Measurements from ENCODE around the gene MKNK2. TPM values are rescaled to one million over a fixed set of nuclear protein-coding genes. Genes with fewer than 3 reads are reported as not detected.

MKNK2 gene
- total and polyA plus RNA-seq, 2 of the 13 experiments (the other 11 are each of a cell fraction or from before 2014, with no cell fraction given) = 44.9 to 112 TPM

GRCh38 chr19:2096034-2096479 is 45.0 kb upstream of the MKNK2 start, which contains the start of gene MOB3A (continued):
- no peak for TF ChIP-seq ZBTB37 (CRISPR knock-in tag; IDR thresholded peaks at IDR 0.05)
- no peak for TF ChIP-seq ZNF230 (CRISPR knock-in tag; IDR thresholded peaks at IDR 0.05)
- no peak for TF ChIP-seq SUZ12 (IDR thresholded peaks at IDR 0.05; ENCODE audit: low read depth, low read length)
- no peak for TF ChIP-seq BCLAF1 (IDR thresholded peaks at IDR 0.05)
- no peak for TF ChIP-seq ISL2 (CRISPR knock-in tag; IDR thresholded peaks at IDR 0.05)
- no peak for TF ChIP-seq MATR3 (CRISPR knock-in tag; IDR thresholded peaks at IDR 0.05)
- no peak; the same call in 1 of the 2 replicates for TF ChIP-seq PPARG (CRISPR knock-in tag; conservative IDR thresholded peaks at IDR 0.05)
- TF ChIP-seq STAT6 (CRISPR knock-in tag; IDR thresholded peaks at IDR 0.05; ENCODE audit: borderline replicate concordance) = no peak
- TF ChIP-seq ZBTB7B (CRISPR knock-in tag; IDR thresholded peaks at IDR 0.05) = peak; percentile 66
- TF ChIP-seq ZNF639 (CRISPR knock-in tag; conservative IDR thresholded peaks at IDR 0.05) = peak; percentile 92
- TF ChIP-seq THRA (CRISPR knock-in tag; IDR thresholded peaks at IDR 0.05; ENCODE audit: borderline replicate concordance) = 0 out of 2 replicates have a peak, but pooled peaks have one; percentile 46
- TF ChIP-seq ELF1 (CRISPR knock-in tag; IDR thresholded peaks at IDR 0.05) = peak; percentile 14; the same call in 1 of the 2 replicates
- no peak for TF ChIP-seq U2AF2 (IDR thresholded peaks at IDR 0.05; ENCODE audit: low read depth, low read length)
- no peak for TF ChIP-seq FOXK2 (IDR thresholded peaks at IDR 0.05)
- TF ChIP-seq FOXM1 (CRISPR knock-in tag; IDR thresholded peaks at IDR 0.05) = no peak
- no peak for TF ChIP-seq ZNF615 (CRISPR knock-in tag; IDR thresholded peaks at IDR 0.05; ENCODE audit: borderline replicate concordance)
- TF ChIP-seq MZF1 (CRISPR knock-in tag; IDR thresholded peaks at IDR 0.05; ENCODE audit: borderline replicate concordance) = no peak
- TF ChIP-seq BATF2 (CRISPR knock-in tag; IDR thresholded peaks at IDR 0.05) = no peak
- no peak for TF ChIP-seq ETV5 (CRISPR knock-in tag; IDR thresholded peaks at IDR 0.05; ENCODE audit: borderline replicate concordance)
- TF ChIP-seq ZNF598 (CRISPR knock-in tag; IDR thresholded peaks at IDR 0.05; ENCODE audit: borderline replicate concordance) = no peak

Measured in HepG2 (cell line).